DND-41 (cell line): ENCODE data around the gene TAF4.

Experiments used
- EZH2 ChIP-seq: IDR thresholded peaks from 3 replicates; pipeline ENCODE4 v1.6.1; 2012; ENCODE audit warnings: borderline replicate concordance, low read depth, mild to moderate bottlenecking, moderate library complexity, low read length, inconsistent platforms; ENCODE audit not compliant: severe bottlenecking
- TF ChIP-seq, protein P1 (sequence below): IDR thresholded peaks from 2 replicates; pipeline ENCODE4 v1.5.1; 2012; ENCODE audit warnings: borderline replicate concordance, low read length, moderate library complexity, mild to moderate bottlenecking; ENCODE audit not compliant: poor library complexity, severe bottlenecking; ENCODE audit errors: extremely low read depth

DNA sequence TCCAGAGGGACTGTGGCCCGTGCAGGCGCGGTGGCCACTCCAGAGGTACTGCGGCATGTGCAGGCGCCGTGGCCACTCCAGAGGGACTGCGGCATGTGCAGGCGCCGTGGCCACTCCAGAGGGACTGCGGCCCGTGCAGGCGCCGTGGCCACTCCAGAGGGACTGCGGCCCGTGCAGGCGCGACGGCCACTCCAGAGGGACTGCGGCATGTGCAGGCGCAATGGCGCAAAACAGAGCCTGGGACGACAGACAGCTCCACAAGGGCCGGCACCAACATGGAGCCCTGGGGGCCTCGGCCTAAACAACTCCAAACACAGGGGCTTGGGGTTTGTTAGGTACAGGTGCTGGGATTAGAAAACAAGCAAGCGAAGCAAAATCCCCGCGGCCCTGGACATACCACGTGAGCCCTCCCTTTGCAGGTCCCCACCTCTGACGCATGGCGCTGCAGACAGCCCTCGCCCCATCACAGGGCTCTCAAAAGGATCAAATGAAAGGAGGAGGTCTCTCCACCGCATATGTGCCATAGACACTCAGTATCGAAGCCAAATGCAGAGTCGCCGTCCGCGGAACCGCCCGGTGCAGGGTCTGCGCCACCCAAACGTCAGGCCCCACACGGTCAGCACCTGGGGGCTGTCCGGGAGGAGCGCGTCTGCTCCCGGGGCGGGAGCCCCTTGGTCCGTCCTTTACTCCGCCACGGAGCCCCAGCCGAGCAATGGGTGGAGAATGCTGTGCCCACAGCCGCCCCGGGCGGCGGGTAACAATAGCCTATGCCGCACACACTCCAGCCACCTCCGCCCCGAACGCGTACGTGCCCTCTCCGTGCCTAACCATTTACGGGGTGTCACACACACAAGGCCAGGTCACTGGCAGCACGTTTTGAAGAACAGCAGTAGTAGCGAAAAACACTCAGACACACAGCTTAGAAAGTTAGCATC lies 85.7 kb downstream of the TAF4 start:
- no peak for TF ChIP-seq EZH2
- TF ChIP-seq, protein P1, sequence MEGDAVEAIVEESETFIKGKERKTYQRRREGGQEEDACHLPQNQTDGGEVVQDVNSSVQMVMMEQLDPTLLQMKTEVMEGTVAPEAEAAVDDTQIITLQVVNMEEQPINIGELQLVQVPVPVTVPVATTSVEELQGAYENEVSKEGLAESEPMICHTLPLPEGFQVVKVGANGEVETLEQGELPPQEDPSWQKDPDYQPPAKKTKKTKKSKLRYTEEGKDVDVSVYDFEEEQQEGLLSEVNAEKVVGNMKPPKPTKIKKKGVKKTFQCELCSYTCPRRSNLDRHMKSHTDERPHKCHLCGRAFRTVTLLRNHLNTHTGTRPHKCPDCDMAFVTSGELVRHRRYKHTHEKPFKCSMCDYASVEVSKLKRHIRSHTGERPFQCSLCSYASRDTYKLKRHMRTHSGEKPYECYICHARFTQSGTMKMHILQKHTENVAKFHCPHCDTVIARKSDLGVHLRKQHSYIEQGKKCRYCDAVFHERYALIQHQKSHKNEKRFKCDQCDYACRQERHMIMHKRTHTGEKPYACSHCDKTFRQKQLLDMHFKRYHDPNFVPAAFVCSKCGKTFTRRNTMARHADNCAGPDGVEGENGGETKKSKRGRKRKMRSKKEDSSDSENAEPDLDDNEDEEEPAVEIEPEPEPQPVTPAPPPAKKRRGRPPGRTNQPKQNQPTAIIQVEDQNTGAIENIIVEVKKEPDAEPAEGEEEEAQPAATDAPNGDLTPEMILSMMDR, result no peak
